ENCODE data around the gene NCOA3.
"Not testable (repeated sequence)": the region's sequence is repeated elsewhere in the genome, so short reads cannot be mapped to it uniquely, and the experiment has no call there.

NCOA3 gene

GRCh38 chr20:47468290-47469050 lies 33.2 kb upstream of the NCOA3 start:
- DNase-seq, result no peak

GRCh38 chr20:47475419-47476044 lies 26.2 kb upstream of the NCOA3 start:
- DNase-seq, result no peak

- DNase-seq, result no peak
These were observed 25.2 kb upstream of the NCOA3 start for GRCh38 chr20:47476452-47476851.

GRCh38 chr20:47479093-47479492 lies 22.6 kb upstream of the NCOA3 start:
- no peak for DNase-seq

GRCh38 chr20:47479506-47479905 lies 22.2 kb upstream of the NCOA3 start:
- no peak for DNase-seq

GRCh38 chr20:47480239-47480638 lies 21.4 kb upstream of the NCOA3 start:
- no peak for DNase-seq

GRCh38 chr20:47480705-47481104 lies 21.0 kb upstream of the NCOA3 start:
- no peak for DNase-seq

- no peak for DNase-seq
These were observed 20.1 kb upstream of the NCOA3 start for GRCh38 chr20:47481330-47482216.

GRCh38 chr20:47482705-47483104 lies 19.0 kb upstream of the NCOA3 start:
- DNase-seq, result no peak

- no peak for DNase-seq
These were observed 17.4 kb upstream of the NCOA3 start for GRCh38 chr20:47484303-47484702.

GRCh38 chr20:47487175-47487917 lies 14.3 kb upstream of the NCOA3 start:
- DNase-seq, result peak; percentile 84

- no peak for DNase-seq
These were observed 12.2 kb upstream of the NCOA3 start for GRCh38 chr20:47489448-47489872.

- no peak for DNase-seq
These were observed 10.9 kb upstream of the NCOA3 start for GRCh38 chr20:47490795-47491194.

- no peak for DNase-seq
These were observed 9.4 kb upstream of the NCOA3 start for GRCh38 chr20:47492284-47492683.

- no peak for DNase-seq
These were observed 8.3 kb upstream of the NCOA3 start for GRCh38 chr20:47493175-47493962.

GRCh38 chr20:47493963-47494293 lies 7.8 kb upstream of the NCOA3 start:
- DNase-seq, result no peak

- DNase-seq, result not testable (repeated sequence)
These were observed 7.1 kb upstream of the NCOA3 start for GRCh38 chr20:47494606-47495005.

GRCh38 chr20:47496118-47496517 lies 5.6 kb upstream of the NCOA3 start:
- peak; percentile 26 for DNase-seq

- DNase-seq, result peak; percentile 49
These were observed 3.1 kb upstream of the NCOA3 start for GRCh38 chr20:47498606-47499005.

GRCh38 chr20:47499053-47499452 lies 2.6 kb upstream of the NCOA3 start:
- no peak for DNase-seq

GRCh38 chr20:47500082-47500481 lies 1.6 kb upstream of the NCOA3 start:
- DNase-seq, result peak; percentile 43

GRCh38 chr20:47500554-47500953 lies 1.1 kb upstream of the NCOA3 start:
- peak; percentile 54 for DNase-seq

All from activated CD8-positive, alpha-beta memory T cell treated with anti-CD3 and anti-CD28 coated beads, Interleukin-2, amount 50 U/mL, for 48 hours (primary cell).